SHP77 (cell line): ENCODE measurements around the gene JMY.
A peak's percentile ranks its signal among the peaks of the same experiment; 100 is the strongest.

ENCODE experiments used
- DNase-seq, 2 experiments: peaks; one replicate each; lab custom pipeline; 2025; lab: John Stamatoyannopoulos, UW

JMY gene

DNA sequence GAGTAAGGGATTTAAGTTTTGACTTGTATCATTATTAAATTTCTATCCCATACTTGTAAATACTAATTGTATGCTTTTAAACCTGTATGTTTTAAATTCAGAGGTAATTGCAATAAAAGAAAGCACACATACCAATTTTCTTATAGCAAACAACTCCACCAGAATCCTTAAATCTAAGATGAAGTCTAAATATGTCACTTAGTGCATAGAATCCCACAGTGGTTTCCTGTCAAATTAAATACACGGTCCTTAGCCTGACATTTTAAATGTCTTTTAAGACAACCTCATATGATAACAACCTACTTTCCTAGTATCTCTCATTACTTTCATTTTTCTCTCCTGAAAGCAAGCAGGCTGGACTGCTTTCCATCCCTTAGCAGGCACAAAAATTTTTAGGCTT lies 52.0 kb downstream of the JMY start:
- no peak for DNase-seq

DNA sequence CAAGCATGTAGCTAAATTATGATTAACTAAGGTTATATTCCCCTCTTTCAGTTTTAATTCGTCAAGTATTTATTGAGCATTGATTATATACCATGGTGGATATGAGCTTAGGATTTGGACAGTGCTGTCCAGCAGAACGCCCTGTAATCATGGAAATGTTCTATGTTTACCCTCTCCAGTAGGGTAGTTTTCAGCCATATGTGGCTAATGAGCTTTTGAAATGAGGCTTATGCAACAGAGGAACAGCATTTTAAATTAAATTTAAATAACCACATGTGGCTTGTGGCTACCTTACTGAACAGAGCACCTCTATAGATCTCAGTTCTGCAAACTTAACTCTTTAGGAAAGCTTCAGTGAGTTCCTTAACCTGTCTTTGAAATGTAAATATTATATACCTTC lies 59.1 kb downstream of the JMY start:
- no peak for DNase-seq

DNA sequence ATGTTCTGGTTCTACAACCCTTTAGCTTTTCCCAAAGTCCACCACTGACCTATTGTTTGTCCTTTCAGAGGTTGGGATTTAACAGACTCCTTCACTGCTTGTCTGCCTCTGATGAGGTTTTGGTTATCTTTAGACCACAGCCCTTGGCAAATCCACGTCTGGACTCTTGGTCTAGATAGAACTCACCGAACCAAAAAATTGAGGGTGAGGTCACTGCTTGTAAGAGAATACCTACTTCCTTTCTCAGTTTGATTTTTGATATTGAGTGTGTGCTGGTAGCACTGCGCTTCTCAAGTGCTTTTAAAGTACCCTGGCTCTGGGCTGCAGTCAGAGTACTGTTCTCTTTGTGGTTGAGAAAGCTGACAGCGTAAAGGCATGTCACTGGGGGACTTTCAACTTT lies 61.7 kb downstream of the JMY start:
- no peak for DNase-seq

DNA sequence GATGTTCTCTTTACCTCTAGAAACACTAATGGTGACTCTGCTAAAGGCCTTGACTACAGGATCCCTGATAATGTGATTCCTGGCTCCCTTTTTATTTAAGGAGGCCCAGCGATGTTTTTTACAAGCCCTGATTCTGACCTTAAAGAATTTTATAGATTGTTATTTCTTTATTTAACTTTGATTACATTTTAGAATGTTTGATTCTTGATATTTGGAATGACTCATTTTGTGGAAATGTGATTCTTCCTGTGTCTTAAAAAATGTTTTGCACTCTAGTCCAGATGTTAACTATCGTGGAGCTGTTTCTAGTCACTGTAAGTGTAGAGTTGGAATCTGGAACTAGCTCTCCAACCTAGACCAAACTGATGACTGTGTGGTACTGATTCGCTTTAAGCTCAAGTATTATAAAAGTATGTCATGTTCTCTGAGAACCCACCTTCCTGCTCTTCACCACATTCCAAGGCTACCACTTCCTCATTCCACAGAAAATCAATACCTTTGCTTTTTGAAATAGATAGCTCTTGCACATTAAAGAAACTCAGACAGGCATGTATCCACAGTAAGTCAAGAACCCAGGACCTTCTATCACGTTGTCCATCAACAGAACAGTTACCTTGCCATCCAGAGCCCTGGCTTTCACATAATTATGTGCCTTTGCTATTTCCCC lies 65.2 kb downstream of the JMY start:
- DNase-seq, result no peak

DNA sequence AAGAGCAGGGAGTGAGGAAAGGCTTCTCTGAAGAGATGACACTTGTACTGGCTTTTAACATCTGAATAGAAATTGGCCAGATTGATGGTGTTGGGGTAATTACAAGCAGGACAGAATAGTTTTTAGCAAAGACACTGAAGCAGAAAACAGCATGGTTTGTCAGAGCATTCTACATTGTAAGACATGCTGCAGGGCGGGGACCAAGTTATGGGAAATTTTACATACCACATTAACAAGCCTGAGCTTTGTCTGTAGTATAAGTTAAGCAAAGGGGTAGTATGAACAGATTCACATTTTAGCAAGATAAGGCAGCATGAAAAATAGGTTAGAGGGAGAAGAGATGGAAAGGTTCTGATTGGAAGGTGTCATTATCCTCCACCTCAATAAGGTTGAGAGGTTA lies 66.5 kb downstream of the JMY start:
- no peak for DNase-seq

DNA sequence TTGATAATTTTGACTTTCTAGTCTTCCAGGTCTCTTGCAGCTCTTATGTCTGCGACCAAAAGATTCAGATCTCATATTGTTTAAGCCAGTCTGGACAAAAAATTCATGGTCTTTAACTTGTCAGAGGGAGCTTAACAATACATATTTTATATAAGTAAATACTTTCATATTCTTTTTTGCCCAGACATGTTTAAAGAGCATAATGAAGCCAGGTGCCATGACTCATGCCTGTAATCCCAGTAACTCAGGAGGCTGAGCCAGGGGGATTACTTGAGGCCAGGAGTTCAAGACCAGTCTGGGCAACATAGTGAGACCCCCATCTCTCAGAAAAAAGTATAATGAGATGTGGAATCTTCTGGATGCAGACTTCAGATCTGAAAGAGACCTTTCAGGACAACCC lies 69.8 kb downstream of the JMY start:
- DNase-seq, result no peak

DNA sequence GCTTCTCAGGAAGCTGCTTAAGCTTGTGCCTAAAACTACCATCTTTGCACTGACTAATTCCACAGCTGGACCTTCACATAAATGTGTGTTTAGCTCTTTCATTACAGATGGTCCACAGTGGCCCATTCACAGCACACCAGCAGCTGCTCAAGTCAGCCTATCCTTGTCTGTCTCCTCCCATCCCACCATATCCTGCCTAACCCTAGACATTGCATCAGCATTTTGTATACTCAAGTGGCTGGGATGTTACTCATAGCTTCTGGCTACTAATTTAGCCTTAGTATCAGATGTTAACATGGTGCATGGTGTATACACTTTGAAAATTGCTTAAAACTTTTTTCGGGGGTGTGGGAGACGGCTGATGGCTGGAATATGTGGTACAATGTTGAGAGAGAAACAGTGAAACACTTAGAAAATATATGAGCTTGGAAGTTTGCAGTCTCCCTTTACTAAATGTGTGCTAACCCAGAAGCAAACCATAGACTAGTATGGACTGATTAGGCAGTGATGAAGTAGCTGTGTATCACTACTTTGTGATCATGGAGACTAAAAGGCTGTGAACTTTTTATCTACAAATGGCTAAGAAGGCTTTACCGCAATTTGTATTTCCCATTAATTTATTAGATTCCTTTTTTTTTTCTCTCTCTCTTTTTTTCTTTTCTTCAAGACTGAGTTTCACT lies 83.1 kb downstream of the JMY start:
- no peak for DNase-seq

DNA sequence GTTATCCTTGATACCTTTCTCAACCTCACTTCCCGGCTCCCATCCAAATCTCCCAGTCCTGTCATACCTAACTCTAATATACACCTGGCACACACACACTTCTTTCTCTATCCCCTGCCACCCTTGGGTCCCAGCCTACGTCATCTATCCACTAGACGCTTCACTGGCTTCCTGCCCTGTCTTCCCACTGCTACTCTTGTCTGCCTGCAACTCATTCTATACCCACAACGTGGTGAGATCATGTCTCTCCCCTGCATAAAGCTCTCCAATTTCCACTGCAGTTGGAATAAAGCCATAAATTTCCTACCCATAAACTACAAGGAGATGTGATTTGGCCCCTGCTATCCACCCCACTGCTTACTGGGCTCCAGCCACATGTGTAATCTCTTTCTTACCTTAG lies 93.5 kb downstream of the JMY start:
- DNase-seq, result no peak

DNA sequence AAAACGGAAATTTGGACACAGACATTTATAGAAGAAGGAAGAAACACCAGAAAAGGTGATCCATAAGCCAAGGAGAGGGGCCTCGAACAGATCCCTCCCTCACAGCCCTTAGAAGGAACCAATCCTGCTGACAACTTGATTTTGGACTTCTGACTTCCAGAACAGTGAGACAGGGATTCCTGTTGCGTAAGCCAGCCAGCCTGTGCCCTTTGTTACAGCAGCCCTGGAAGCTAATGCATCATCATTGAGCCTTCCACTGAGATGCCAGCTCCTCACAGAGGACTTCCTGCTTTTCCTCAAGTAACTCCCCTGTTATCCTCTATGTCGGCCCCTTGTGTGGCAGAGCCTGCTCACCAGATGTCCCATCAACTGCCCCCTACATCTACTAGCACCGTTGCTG lies 94.1 kb downstream of the JMY start:
- no peak for DNase-seq

DNA sequence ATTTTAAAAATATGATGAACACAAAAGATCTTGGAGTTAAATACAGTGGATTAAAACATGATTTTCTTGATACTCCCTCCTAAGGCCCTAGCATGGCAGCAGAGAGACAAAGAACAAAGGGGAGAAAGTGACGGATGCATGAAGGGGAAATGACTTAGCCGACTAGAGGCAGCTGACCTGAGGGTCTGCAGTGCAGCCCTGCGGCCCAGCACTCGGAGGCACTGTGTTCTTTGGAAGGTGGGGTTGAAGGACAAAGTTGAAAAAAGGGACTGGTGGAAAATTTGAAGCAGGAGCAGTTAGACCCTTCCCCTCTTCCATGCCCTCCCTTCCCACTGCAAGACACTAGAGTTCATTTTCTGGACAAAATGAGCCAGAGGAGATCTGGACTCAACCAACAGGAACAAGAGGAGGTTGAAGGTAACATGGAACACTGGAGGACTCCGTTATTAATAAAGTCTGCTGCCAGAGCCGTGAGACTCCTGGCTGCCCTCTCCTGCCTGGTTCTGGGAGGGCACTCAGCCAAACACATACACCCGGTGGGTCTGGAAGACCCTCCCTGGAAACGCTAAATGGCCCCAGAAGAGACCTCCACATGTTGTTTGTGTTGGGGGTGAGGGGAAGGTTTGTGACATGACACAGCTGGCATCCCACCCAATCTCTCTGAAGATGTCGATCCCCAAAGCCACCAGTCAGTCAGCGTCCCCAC lies 98.1 kb downstream of the JMY start:
- DNase-seq, result peak in 1 of 2 experiments; percentile 5

DNA sequence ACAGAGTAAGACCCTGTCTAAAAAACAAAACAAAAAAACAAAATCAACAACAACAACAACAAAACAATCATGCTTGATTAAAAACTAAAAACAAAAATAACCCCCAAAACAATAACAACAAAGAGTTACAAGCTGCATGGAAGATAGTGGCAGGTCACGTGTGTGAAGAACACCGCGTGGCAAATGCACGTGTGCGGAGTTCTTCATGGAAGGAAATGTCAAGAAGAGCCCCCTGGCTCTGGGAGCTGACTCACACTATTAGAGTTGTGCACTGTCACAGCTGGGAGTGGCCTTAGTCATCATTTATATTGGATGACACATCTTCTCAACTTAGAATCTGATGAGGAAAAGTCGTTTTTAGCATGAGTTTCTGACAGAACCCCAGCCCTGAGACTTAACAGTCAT lies 110.5 kb downstream of the JMY start:
- no peak for DNase-seq

DNA sequence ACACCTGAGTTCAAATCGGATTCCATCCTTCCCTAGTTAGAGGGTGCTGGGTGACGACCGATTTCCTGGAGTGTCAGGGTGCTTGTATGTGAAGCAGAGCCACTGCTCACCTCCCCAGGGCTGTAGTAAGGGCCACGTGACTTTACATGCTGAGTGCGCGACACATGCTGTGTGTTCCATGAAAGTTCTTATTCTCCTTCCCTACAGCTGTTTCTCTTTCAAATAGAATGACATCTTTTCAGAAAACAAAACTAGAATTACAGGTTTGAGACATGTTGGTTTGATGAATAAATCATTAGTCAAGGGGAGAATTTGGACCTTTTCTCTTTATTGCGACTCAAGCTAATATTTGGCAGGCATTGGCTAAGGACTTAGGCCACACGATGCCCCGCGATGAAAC lies 113.1 kb downstream of the JMY start:
- no peak for DNase-seq

DNA sequence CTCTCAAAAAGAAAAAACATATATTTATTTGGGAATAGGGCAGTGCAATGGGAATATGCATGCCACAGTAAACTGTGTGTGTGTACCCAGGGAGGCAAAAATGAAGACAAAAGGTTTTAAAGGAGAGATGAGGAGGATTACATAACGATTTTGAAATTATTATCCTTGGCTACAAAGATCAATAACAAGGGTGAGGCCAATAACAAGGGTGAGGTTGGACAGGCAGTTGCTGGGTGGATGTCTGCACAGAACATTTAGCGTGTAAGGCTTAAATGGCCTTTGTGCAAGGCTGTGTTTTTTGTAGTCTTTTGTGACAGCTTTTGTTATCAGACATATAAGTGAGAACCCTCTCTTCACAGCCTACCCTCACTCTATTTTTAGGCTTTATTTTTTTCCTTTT lies 114.0 kb downstream of the JMY start:
- no peak for DNase-seq

DNA sequence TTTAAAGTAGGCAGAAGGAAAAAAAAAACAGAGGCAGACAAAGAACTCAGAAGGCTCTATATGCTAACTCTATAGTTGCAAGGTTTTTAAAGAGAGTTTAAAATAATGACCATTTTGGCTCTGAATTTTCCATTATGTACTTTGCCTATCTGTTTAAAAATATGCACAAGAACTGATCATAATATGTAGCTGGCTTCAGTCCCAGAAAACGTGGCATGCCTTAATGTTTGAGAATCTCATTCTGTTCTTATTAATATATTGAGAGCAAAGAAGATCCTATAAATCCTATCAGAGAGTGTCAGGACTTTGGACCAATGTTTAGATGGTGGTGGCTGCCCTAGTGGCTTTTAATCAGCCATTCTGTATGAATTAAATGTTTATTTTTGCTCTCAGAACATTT lies 121.5 kb downstream of the JMY start:
- DNase-seq, result no peak
